Measurements from ENCODE around the gene CPNE7.

Gene CPNE7

DNA sequence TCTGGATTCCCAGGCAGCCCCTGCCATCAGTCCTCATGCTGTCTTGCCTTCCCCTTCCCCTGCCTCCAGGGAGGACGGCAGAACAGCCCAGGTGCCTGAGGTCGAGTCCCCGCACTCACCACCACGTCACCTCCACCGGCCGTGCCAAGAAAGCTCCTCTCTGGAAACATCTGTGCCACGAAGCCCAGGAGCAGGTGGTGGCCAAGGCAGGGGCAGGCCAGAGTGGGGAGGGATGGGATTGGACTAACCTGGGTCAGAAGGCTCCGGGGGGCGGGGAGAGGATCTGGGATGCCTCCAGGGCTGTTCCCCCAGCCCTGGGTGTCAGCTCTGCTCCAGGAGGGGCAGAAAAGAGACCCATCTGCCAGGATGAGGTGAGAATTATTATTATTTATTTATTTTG is 30.4 kb downstream of the CPNE7 start:
- TF ChIP-seq, protein P1, sequence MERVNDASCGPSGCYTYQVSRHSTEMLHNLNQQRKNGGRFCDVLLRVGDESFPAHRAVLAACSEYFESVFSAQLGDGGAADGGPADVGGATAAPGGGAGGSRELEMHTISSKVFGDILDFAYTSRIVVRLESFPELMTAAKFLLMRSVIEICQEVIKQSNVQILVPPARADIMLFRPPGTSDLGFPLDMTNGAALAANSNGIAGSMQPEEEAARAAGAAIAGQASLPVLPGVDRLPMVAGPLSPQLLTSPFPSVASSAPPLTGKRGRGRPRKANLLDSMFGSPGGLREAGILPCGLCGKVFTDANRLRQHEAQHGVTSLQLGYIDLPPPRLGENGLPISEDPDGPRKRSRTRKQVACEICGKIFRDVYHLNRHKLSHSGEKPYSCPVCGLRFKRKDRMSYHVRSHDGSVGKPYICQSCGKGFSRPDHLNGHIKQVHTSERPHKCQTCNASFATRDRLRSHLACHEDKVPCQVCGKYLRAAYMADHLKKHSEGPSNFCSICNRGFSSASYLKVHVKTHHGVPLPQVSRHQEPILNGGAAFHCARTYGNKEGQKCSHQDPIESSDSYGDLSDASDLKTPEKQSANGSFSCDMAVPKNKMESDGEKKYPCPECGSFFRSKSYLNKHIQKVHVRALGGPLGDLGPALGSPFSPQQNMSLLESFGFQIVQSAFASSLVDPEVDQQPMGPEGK (tag by site-specific recombination; IDR thresholded peaks at IDR 0.05) = no peak
- TF ChIP-seq ZNF76 (tag by site-specific recombination; IDR thresholded peaks at IDR 0.05; ENCODE audit: borderline replicate concordance, low read depth) = no peak
- peak; percentile 25 for TF ChIP-seq GLIS1 (tag by site-specific recombination; IDR thresholded peaks at IDR 0.05)
- TF ChIP-seq, protein P2, sequence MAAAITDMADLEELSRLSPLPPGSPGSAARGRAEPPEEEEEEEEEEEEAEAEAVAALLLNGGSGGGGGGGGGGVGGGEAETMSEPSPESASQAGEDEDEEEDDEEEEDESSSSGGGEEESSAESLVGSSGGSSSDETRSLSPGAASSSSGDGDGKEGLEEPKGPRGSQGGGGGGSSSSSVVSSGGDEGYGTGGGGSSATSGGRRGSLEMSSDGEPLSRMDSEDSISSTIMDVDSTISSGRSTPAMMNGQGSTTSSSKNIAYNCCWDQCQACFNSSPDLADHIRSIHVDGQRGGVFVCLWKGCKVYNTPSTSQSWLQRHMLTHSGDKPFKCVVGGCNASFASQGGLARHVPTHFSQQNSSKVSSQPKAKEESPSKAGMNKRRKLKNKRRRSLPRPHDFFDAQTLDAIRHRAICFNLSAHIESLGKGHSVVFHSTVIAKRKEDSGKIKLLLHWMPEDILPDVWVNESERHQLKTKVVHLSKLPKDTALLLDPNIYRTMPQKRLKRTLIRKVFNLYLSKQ (tag by site-specific recombination; IDR thresholded peaks at IDR 0.05; ENCODE audit: borderline replicate concordance) = no peak
- TF ChIP-seq ZNF157 (tag by site-specific recombination; IDR thresholded peaks at IDR 0.05) = no peak
- TF ChIP-seq, protein P3, sequence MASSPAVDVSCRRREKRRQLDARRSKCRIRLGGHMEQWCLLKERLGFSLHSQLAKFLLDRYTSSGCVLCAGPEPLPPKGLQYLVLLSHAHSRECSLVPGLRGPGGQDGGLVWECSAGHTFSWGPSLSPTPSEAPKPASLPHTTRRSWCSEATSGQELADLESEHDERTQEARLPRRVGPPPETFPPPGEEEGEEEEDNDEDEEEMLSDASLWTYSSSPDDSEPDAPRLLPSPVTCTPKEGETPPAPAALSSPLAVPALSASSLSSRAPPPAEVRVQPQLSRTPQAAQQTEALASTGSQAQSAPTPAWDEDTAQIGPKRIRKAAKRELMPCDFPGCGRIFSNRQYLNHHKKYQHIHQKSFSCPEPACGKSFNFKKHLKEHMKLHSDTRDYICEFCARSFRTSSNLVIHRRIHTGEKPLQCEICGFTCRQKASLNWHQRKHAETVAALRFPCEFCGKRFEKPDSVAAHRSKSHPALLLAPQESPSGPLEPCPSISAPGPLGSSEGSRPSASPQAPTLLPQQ (tag by site-specific recombination; IDR thresholded peaks at IDR 0.05) = no peak
- TF ChIP-seq ZNF341 (tag by site-specific recombination; IDR thresholded peaks at IDR 0.05; ENCODE audit: low read depth) = 0 out of 2 replicates have a peak, but pooled peaks have one; percentile 17
- Histone ChIP-seq H3K27ac (ENCODE audit: extremely low read depth, low read depth, low read length) (no peak overlapping the region), H3K36me3 (ENCODE audit: control insufficient read depth in 2 of 2, insufficient read depth in 1 of 2, low read length in 2 of 2) (no peaks in the 10 kb centered on the region), H3K9me3 (ENCODE audit: control insufficient read depth, insufficient read depth, low read depth, low read length) (no peaks in the 10 kb centered on the region), H3K4me3 (ENCODE audit: low read depth, low read length) (no peak overlapping the region), H3K4me1 (ENCODE audit: control insufficient read depth, insufficient read depth, low read length) (peaks cover 4% of the 10 kb centered on the region; the same call in 1 of the 2 replicates)
- ChIA-PET POLR2A (no interaction called here), CTCF (interaction anchor here (0.6 to 0.8 kb wide), 2 partner anchors 35 to 468 kb away, joined by 3 read pairs; no protein-coding TSS in a partner anchor)

DNA sequence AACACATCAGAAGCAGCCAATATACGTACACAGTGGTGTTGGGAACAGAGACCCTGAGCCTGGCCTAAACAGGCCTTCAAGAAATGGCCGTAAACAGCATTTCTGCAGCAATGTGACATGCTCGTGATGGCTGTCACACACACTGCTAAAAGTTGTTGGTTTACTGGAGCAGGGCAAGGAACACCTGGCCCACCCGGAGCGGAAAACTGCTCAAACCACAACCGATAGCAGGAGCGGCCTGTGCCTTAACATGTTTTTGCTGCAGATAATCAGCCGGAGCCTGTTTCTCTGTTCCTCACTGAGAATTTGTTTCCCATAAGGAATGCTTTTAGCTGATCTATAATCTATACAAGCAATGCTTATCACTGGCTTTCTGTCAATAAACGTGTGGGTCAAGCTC is 31.9 kb downstream of the CPNE7 start:
- TF ChIP-seq, protein P4, sequence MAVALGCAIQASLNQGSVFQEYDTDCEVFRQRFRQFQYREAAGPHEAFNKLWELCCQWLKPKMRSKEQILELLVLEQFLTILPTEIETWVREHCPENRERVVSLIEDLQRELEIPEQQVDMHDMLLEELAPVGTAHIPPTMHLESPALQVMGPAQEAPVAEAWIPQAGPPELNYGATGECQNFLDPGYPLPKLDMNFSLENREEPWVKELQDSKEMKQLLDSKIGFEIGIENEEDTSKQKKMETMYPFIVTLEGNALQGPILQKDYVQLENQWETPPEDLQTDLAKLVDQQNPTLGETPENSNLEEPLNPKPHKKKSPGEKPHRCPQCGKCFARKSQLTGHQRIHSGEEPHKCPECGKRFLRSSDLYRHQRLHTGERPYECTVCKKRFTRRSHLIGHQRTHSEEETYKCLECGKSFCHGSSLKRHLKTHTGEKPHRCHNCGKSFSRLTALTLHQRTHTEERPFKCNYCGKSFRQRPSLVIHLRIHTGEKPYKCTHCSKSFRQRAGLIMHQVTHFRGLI (tag by site-specific recombination; IDR thresholded peaks at IDR 0.05) = no peak
- TF ChIP-seq KLF1 (tag by site-specific recombination; IDR thresholded peaks at IDR 0.05) = no peak
- TF ChIP-seq TRIM28 (IDR thresholded peaks at IDR 0.05; ENCODE audit: borderline replicate concordance, low read length) = no peak
- TF ChIP-seq ZNF335 (tag by site-specific recombination; conservative IDR thresholded peaks at IDR 0.05) = no peak
- TF ChIP-seq, protein P5, sequence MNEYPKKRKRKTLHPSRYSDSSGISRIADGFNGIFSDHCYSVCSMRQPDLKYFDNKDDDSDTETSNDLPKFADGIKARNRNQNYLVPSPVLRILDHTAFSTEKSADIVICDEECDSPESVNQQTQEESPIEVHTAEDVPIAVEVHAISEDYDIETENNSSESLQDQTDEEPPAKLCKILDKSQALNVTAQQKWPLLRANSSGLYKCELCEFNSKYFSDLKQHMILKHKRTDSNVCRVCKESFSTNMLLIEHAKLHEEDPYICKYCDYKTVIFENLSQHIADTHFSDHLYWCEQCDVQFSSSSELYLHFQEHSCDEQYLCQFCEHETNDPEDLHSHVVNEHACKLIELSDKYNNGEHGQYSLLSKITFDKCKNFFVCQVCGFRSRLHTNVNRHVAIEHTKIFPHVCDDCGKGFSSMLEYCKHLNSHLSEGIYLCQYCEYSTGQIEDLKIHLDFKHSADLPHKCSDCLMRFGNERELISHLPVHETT (tag by site-specific recombination; IDR thresholded peaks at IDR 0.05) = no peak
- TF ChIP-seq ZNF223 (tag by site-specific recombination; IDR thresholded peaks at IDR 0.05) = no peak
- no peak for TF ChIP-seq GLIS1 (tag by site-specific recombination; IDR thresholded peaks at IDR 0.05)
- TF ChIP-seq, protein P6, sequence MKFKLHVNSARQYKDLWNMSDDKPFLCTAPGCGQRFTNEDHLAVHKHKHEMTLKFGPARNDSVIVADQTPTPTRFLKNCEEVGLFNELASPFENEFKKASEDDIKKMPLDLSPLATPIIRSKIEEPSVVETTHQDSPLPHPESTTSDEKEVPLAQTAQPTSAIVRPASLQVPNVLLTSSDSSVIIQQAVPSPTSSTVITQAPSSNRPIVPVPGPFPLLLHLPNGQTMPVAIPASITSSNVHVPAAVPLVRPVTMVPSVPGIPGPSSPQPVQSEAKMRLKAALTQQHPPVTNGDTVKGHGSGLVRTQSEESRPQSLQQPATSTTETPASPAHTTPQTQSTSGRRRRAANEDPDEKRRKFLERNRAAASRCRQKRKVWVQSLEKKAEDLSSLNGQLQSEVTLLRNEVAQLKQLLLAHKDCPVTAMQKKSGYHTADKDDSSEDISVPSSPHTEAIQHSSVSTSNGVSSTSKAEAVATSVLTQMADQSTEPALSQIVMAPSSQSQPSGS (tag by site-specific recombination; IDR thresholded peaks at IDR 0.05; ENCODE audit: low read depth) = no peak
- CTCF ChIA-PET = interaction anchor here (0.6 kb wide), 1 partner anchor 259 kb away, joined by 4 read pairs; no protein-coding TSS in a partner anchor
- H3K4me1 ChIP-seq (ENCODE audit: control insufficient read depth, insufficient read depth, low read length) = peaks cover 4% of the 10 kb centered on the region; the same call in 1 of the 2 replicates

More for the DNA sequence above, 31.9 kb downstream of the CPNE7 start:
- H3K9me3 ChIP-seq (ENCODE audit: control insufficient read depth, insufficient read depth, low read depth, low read length) = no peaks in the 10 kb centered on the region
- POLR2A ChIA-PET = interaction anchor here (0.5 kb wide), 1 partner anchor 367 kb away, joined by 3 read pairs; no protein-coding TSS in a partner anchor
- no peaks in the 10 kb centered on the region for H3K36me3 ChIP-seq (ENCODE audit: control insufficient read depth in 2 of 2, insufficient read depth in 1 of 2, low read length in 2 of 2)
- no peak overlapping the region for H3K27ac ChIP-seq (ENCODE audit: extremely low read depth, low read depth, low read length)
- no peak overlapping the region for H3K4me3 ChIP-seq (ENCODE audit: low read depth, low read length)

Measured in HEK293 (cell line).